Measurements from ENCODE around the gene MELK. TPM values are rescaled to one million over a fixed set of nuclear protein-coding genes. Genes with fewer than 3 reads are reported as not detected.
A peak's percentile ranks its signal among the peaks of the same experiment; 100 is the strongest.

Gene MELK
- total and polyA plus RNA-seq, 10 of the 15 experiments (the other 5 are each of a cell fraction or from before 2014, with no cell fraction given), result 38.7 to 80.3 (median 51.6) TPM

DNA sequence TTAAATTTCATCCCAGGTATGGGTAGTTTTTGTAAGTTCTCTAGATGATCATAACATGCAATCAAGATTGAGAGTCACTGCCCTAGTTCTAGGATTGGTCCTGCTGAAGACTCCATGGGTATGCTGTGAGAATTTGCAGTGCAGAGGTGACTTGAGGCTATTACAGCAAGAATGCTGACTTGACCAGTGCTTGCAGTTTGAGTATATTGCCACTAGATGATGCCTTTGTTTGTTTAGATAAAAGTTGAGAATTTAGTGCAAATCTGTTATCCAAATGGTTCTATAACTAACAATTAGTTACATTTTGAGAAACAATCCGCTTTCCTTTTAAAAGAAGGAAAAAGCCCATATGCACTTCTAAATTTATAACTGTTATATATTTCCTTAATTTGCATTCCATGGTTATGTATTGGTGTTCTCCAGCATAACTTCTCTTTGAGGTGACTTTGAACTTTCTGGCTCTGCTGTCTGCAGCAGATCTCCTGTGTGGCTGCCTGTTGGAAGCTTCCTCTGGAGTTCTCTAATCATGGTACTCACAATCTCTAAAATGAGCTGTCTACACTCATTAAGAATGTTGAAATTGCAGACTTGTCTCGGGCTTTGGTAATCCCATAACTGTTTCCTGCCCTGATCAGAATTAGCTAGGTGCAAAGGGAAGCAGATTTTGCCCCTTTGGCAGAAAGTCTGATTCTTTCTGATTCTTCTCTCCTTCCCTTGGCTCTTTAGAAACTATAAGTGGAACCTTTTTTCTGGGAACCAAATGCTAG is 24.9 kb downstream of the MELK start:
- no peak overlapping the region for H3K4me3 ChIP-seq
- intact Hi-C loops (cut with micrococcal nuclease; ENCODE audit: unreplicated experiment) (no loop called here), in situ Hi-C loops (cut with MboI) (no loop called here)
- no peaks in the 10 kb centered on the region for H3K9me3 ChIP-seq (replicated peaks; ENCODE audit: control insufficient read depth, insufficient read depth, low read length)
- no peak overlapping the region for H2AFZ ChIP-seq (ENCODE audit: control insufficient read depth, low read depth, low read length)
- WGBS (ENCODE audit: insufficient coverage, insufficient replicate concordance, low lambda C conversion rate, missing lambda C conversion rate), result 98% methylated on average over 2 of the region's 2 CpGs
- ATAC-seq, result peak; percentile 84
- ChIA-PET CTCF (interaction anchor here (0.6 to 1.8 kb wide), 7 partner anchors 10 to 131 kb away, joined by 3 to 7 read pairs (median 3); no protein-coding TSS in a partner anchor), RAD21 (ENCODE audit: unreplicated experiment) (interaction anchor here (1.8 kb wide), 1 partner anchor 131 kb away, joined by 5 read pairs; no protein-coding TSS in a partner anchor), SMC1A (ENCODE audit: uncharacterized antibody, unreplicated experiment) (interaction anchor here (0.6 to 2.3 kb wide), 5 partner anchors 29 to 192 kb away, joined by 3 to 5 read pairs (median 4); no protein-coding TSS in a partner anchor), POLR2A (interaction anchor here (0.6 to 0.7 kb wide), 2 partner anchors 23 to 128 kb away, joined by 3 read pairs; no protein-coding TSS in a partner anchor)
- peak; percentile 46 for TF ChIP-seq RAD21 (IDR thresholded peaks at IDR 0.05; ENCODE audit: insufficient read depth, low read depth, low read length)
- TF ChIP-seq SMC3 (IDR thresholded peaks at IDR 0.05; ENCODE audit: borderline replicate concordance, low read length), result peak; percentile 39; the same call in 1 of the 2 replicates
- no peak for TF ChIP-seq HCFC1 (IDR thresholded peaks at IDR 0.05; ENCODE audit: low read length)
- no peak for TF ChIP-seq MYC (IDR thresholded peaks at IDR 0.05; ENCODE audit: insufficient read depth, insufficient read length, insufficient replicate concordance, low read length, severe bottlenecking)
- TF ChIP-seq MYB (IDR thresholded peaks at IDR 0.05; ENCODE audit: borderline replicate concordance, low read depth, low read length), result no peak
- TF ChIP-seq, protein P1, sequence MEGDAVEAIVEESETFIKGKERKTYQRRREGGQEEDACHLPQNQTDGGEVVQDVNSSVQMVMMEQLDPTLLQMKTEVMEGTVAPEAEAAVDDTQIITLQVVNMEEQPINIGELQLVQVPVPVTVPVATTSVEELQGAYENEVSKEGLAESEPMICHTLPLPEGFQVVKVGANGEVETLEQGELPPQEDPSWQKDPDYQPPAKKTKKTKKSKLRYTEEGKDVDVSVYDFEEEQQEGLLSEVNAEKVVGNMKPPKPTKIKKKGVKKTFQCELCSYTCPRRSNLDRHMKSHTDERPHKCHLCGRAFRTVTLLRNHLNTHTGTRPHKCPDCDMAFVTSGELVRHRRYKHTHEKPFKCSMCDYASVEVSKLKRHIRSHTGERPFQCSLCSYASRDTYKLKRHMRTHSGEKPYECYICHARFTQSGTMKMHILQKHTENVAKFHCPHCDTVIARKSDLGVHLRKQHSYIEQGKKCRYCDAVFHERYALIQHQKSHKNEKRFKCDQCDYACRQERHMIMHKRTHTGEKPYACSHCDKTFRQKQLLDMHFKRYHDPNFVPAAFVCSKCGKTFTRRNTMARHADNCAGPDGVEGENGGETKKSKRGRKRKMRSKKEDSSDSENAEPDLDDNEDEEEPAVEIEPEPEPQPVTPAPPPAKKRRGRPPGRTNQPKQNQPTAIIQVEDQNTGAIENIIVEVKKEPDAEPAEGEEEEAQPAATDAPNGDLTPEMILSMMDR (IDR thresholded peaks at IDR 0.05 in 2 of 3, conservative IDR thresholded peaks at IDR 0.05 in 1 of 3; ENCODE audit: control insufficient read depth in 2 of 3, extremely low read depth in 1 of 3, insufficient read depth in 1 of 3, low read depth in 3 of 3, low read length in 3 of 3), result peak; percentile 50 to 77 (median 56)
- no peaks in the 10 kb centered on the region for H4K20me1 ChIP-seq (ENCODE audit: control insufficient read depth, insufficient read depth)
- no peak overlapping the region for H3K9ac ChIP-seq (ENCODE audit: control insufficient read depth, insufficient read depth, low read length)
- no peak overlapping the region for H3K4me2 ChIP-seq (ENCODE audit: control insufficient read depth, insufficient read depth)
- no peaks in the 10 kb centered on the region for H3K79me2 ChIP-seq (ENCODE audit: control insufficient read depth, insufficient read depth, low read length)
- H3K27me3 ChIP-seq (replicated peaks in 1 of 2; ENCODE audit: control insufficient read depth in 2 of 2, insufficient read depth in 2 of 2, low read length in 1 of 2), result no peaks in the 10 kb centered on the region
- peak; percentile 84 for FAIRE-seq
- peaks cover 2 to 7% of the 10 kb centered on the region in 2 experiments for H3K36me3 ChIP-seq (ENCODE audit: control insufficient read depth in 2 of 2, insufficient read depth in 2 of 2, low read length in 1 of 2)
- no peak overlapping the region for H3K27ac ChIP-seq (ENCODE audit: control insufficient read depth, insufficient read depth)
- peaks cover under 1% of the 10 kb centered on the region for H3K4me1 ChIP-seq (ENCODE audit: control insufficient read depth, insufficient read depth, low read length)
- no peak for DNase-seq (ENCODE audit: low read depth, low spot score)
- no TSS peak for BruUV-seq (replicated peaks)

Measured in GM12878 (cell line).